ENCODE measurements around the gene ANO9. TPM values are rescaled to one million over a fixed set of nuclear protein-coding genes. Genes with fewer than 3 reads are reported as not detected.

The ANO9 gene
- total RNA-seq, 1 donor from 2014 or later = 22.4 TPM

GRCh38 chr11:456533-456932 lies 14.7 kb upstream of the ANO9 start:
- H3K27me3 ChIP-seq = no peaks in the 10 kb centered on the region
- DNase-seq (no peak), ATAC-seq (no peak)
- peaks cover 4% of the 10 kb centered on the region for H3K4me1 ChIP-seq
- H3K4me3 ChIP-seq = no peak overlapping the region
- intact Hi-C loops (cut with DNase I) = no loop called here
- H3K27ac ChIP-seq = no peak overlapping the region
- no peaks in the 10 kb centered on the region for H3K9me3 ChIP-seq
- peaks cover 23% of the 10 kb centered on the region for H3K36me3 ChIP-seq
- TF ChIP-seq CTCF (IDR thresholded peaks at IDR 0.05) = no peak

GRCh38 chr11:455566-456147 lies 13.8 kb upstream of the ANO9 start:
- Histone ChIP-seq H3K4me3 (no peak overlapping the region), H3K4me1 (peaks cover 10% of the 10 kb centered on the region), H3K27me3 (no peaks in the 10 kb centered on the region), H3K9me3 (no peaks in the 10 kb centered on the region), H3K36me3 (peaks cover 18% of the 10 kb centered on the region), H3K27ac (no peak overlapping the region)
- intact Hi-C loops (cut with DNase I) = no loop called here
- TF ChIP-seq CTCF (IDR thresholded peaks at IDR 0.05) = no peak
- DNase-seq (no peak), ATAC-seq (no peak)

GRCh38 chr11:454801-455565 lies 13.2 kb upstream of the ANO9 start:
- Histone ChIP-seq H3K4me1 (peaks cover 10% of the 10 kb centered on the region), H3K27me3 (no peaks in the 10 kb centered on the region), H3K4me3 (no peak overlapping the region), H3K9me3 (no peaks in the 10 kb centered on the region), H3K27ac (no peak overlapping the region), H3K36me3 (peaks cover 18% of the 10 kb centered on the region)
- intact Hi-C loops (cut with DNase I) = no loop called here
- ATAC-seq (no peak), DNase-seq (no peak)
- TF ChIP-seq CTCF (IDR thresholded peaks at IDR 0.05) = no peak

GRCh38 chr11:454043-454442 lies 12.2 kb upstream of the ANO9 start:
- Histone ChIP-seq H3K9me3 (no peaks in the 10 kb centered on the region), H3K4me1 (peaks cover 19% of the 10 kb centered on the region), H3K4me3 (no peak overlapping the region), H3K36me3 (peaks cover 18% of the 10 kb centered on the region), H3K27ac (no peak overlapping the region), H3K27me3 (no peaks in the 10 kb centered on the region)
- no peak for ATAC-seq
- intact Hi-C loops (cut with DNase I) = no loop called here
- TF ChIP-seq CTCF (IDR thresholded peaks at IDR 0.05) = no peak
- DNase-seq = no peak

GRCh38 chr11:453564-453963 lies 11.8 kb upstream of the ANO9 start:
- DNase-seq (no peak), ATAC-seq (no peak)
- H3K27ac ChIP-seq = no peak overlapping the region
- intact Hi-C loops (cut with DNase I) = no loop called here
- H3K4me1 ChIP-seq = peaks cover 24% of the 10 kb centered on the region
- H3K9me3 ChIP-seq = no peaks in the 10 kb centered on the region
- H3K27me3 ChIP-seq = no peaks in the 10 kb centered on the region
- peaks cover 18% of the 10 kb centered on the region for H3K36me3 ChIP-seq
- H3K4me3 ChIP-seq = no peak overlapping the region
- TF ChIP-seq CTCF (IDR thresholded peaks at IDR 0.05) = no peak
